Smooth muscle cell of the brain vasculature (primary cell): ENCODE results near the gene DPEP2NB.
"Not testable (repeated sequence)": the region's sequence is repeated elsewhere in the genome, so short reads cannot be mapped to it uniquely, and the experiment has no call there.

Experiments used
- DNase-seq: peaks from one replicate; pipeline ENCODE4 v3.0.0-alpha.2; 2012; ENCODE audit warnings: low read depth, low spot score

DPEP2NB gene

GRCh38 chr16:67982011-67982696 is 33.6 kb downstream of the DPEP2NB start:
- DNase-seq, result no peak

- no peak for DNase-seq
Observed at GRCh38 chr16:67979955-67980678, 35.6 kb downstream of the DPEP2NB start, which contains the start of gene DPEP3. Gene DPEP3 (minus strand): TSS chr16:67980499. CDS start chr16:67980380, 119 bp downstream.

- DNase-seq, result no peak
Observed at GRCh38 chr16:67977469-67978227, 38.1 kb downstream of the DPEP2NB start.

GRCh38 chr16:67977005-67977404 is 38.7 kb downstream of the DPEP2NB start:
- no peak for DNase-seq

- DNase-seq, result no peak
Observed at GRCh38 chr16:67976205-67976604, 39.5 kb downstream of the DPEP2NB start.

- no peak for DNase-seq
Observed at GRCh38 chr16:67975321-67976105, 40.2 kb downstream of the DPEP2NB start.

- not testable (repeated sequence) for DNase-seq
Observed at GRCh38 chr16:67972285-67972684, 43.4 kb downstream of the DPEP2NB start.

- no peak for DNase-seq
Observed at GRCh38 chr16:67971111-67971510, 44.6 kb downstream of the DPEP2NB start.

GRCh38 chr16:67969254-67970039 is 46.3 kb downstream of the DPEP2NB start:
- no peak for DNase-seq

- no peak for DNase-seq
Observed at GRCh38 chr16:67968400-67969253, 47.1 kb downstream of the DPEP2NB start, which contains the start of gene SLC12A4. Gene SLC12A4 (minus strand): TSS chr16:67968637. CDS start chr16:67968553, 84 bp downstream.

GRCh38 chr16:67967958-67968399 is 47.7 kb downstream of the DPEP2NB start:
- DNase-seq, result no peak

- DNase-seq, result no peak
Observed at GRCh38 chr16:67967183-67967957, 48.3 kb downstream of the DPEP2NB start.

- DNase-seq, result no peak
Observed at GRCh38 chr16:67966549-67967182, 49.0 kb downstream of the DPEP2NB start.

- DNase-seq, result no peak
Observed at GRCh38 chr16:67965668-67966548, 49.8 kb downstream of the DPEP2NB start.

GRCh38 chr16:67964477-67965131 is 51.1 kb downstream of the DPEP2NB start:
- no peak for DNase-seq

GRCh38 chr16:67963662-67964321 is 51.9 kb downstream of the DPEP2NB start:
- no peak for DNase-seq
